ENCODE measurements around the gene ACOT12. TPM values are rescaled to one million over a fixed set of nuclear protein-coding genes. Genes with fewer than 3 reads are reported as not detected.

ACOT12 gene
- polyA plus RNA-seq, 1 donor from 2014 or later = not detected

DNA sequence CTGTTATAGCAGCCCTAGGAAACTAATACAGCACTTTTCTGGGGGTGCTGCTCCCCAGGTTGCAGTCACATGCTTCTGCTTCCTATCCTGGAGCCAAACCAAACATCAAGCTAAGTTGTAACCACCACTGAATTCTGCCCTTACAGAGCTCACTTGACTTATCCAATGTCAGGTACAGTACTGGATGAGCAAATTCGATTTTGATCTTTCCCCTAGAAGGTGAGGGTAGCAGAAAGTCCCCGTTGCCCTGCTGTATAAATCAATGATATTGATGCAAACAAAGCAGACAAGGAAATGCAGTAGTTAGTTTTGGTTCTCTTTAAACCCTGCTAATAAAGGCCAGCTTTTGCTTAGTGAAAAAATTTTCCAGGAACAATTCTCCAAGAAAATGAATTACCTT, 56.1 kb downstream of the ACOT12 start:
- Mint-ChIP-seq H3K4me1 (no peaks in the 10 kb centered on the region), H3K36me3 (no peaks in the 10 kb centered on the region), H3K27me3 (peaks cover 2% of the 10 kb centered on the region), H3K27ac (no peak overlapping the region), H3K9me3 (peaks cover 0 to 2% (median 0%) of the 10 kb centered on the region in 3 donors), H3K4me3 (no peak overlapping the region)

DNA sequence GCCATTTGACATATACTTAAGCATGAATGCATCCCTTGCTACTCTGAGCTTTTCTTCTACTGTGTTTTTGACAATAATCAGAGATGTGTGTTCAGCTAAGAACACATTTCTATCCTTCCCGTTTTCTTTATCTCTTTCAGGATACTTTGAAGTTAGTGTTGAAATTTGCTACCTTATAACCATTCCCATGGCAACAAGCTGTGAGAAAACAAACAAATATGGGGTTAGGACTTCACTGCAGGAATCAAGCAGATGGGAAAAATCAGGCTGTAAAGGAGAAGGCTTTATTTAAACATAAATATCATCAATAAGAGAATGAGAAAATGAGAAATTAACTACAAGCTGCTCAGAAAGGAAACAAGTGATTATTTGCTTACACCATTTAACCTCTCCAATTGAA, 57.4 kb downstream of the ACOT12 start:
- Mint-ChIP-seq H3K27ac (no peak overlapping the region), H3K27me3 (no peaks in the 10 kb centered on the region), H3K4me3 (no peak overlapping the region), H3K9me3 (peaks cover 0 to 2% (median 0%) of the 10 kb centered on the region in 3 donors), H3K36me3 (no peaks in the 10 kb centered on the region), H3K4me1 (no peaks in the 10 kb centered on the region)

DNA sequence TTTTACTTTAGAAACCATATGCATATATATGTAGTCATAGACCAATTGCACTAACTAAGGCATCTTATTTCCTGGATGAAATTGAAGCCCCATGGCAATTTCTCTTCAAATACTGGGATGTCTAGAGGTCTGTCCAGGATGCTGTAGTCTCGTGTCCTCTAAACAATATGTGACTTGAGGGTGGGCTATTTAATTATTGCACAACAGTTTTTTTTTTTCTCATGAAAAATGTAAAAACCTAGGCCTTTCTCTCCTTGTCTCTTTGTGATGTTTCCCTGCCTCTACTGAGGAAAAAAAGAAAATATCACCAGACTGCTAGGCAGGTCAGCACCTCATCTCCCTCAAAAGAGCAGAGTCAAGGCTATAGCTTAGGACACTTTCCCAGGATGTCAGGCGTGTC, 58.0 kb downstream of the ACOT12 start:
- Mint-ChIP-seq H3K4me1 (no peaks in the 10 kb centered on the region), H3K9me3 (peaks cover 0 to 2% (median 0%) of the 10 kb centered on the region in 3 donors), H3K36me3 (no peaks in the 10 kb centered on the region), H3K27ac (no peak overlapping the region), H3K4me3 (no peak overlapping the region), H3K27me3 (no peaks in the 10 kb centered on the region)

DNA sequence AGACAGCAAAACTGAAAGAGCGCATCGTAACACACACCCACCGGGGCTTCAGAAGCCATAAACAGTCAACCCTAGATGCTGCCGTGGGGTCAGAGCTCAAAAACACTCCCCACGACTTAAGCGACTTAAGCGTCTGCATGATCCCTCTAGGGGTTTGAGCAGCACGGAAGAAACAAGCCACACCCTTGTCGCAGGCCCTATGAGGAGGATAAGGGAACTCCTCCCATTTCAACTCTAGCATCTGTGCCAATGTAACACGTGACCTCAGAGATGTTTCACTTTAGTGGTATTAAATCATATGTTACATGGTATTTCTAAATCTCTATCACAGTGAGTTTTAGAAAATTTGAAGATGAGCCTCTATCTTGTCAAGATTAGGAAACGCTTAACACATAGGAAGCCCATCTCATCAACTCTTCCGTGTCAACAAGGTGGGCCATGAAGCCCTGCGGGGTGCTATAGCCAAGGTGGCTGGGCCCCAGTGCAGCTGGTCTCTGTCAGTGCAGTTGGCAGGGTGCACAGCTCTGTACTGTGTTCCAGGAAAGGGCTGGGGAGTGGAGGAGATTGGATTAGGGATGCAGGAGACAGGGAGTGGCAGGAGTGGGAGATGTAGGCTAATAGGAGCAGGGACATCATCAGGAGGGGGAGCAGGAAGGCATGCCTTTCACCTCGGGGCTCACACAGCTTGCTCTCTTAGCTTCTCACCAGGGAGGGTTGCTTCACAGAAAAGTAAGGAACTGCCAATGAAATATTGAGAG, 59.5 kb downstream of the ACOT12 start:
- Mint-ChIP-seq H3K27ac (no peak overlapping the region), H3K27me3 (no peaks in the 10 kb centered on the region), H3K4me1 (no peaks in the 10 kb centered on the region), H3K9me3 (peaks cover 0 to 2% (median 0%) of the 10 kb centered on the region in 3 donors), H3K4me3 (no peak overlapping the region), H3K36me3 (no peaks in the 10 kb centered on the region)

DNA sequence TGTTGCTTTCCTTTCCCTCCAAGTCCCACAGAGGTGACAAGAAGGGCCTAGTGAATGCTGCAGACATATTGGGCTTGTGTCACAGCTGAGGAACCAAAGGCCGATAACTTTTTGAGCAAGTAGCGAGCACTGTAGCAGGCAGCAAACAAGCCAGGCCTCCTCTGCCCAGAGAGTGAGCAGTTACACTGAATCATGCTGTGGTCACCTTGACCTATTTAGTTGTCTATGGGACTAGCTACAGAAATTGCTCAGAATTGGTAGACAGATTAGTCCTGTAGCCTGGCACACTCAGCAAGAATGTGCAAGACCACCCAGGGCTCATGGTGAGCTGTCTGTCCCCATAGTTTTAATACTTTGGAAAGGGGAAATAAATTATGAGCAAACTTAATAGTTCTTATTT, 67.4 kb downstream of the ACOT12 start:
- H3K4me3 Mint-ChIP-seq = no peak overlapping the region
- H3K27ac Mint-ChIP-seq = no peak overlapping the region
- no peaks in the 10 kb centered on the region for H3K4me1 Mint-ChIP-seq
- H3K27me3 Mint-ChIP-seq = peaks cover 2% of the 10 kb centered on the region
- no peaks in the 10 kb centered on the region for H3K9me3 Mint-ChIP-seq
- no peaks in the 10 kb centered on the region for H3K36me3 Mint-ChIP-seq

DNA sequence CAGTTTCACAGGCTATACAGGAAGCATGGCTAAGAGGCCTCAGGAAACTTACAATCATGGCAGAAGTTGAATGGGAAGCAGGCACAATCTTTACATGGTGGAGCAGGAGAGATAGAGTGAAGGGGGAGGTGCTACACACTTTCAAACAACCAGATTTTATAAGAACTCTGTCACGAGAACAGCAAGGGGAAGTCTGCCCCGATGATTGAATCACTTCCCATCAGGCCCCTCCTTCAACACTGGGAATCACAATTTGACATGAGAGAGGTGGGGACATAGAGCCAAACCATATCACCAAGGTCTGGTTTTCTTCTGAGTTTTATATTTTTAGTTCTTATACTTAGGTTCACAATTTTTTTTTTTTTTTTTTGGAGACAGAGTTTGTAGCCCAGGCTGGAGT, 76.4 kb downstream of the ACOT12 start:
- Mint-ChIP-seq H3K27ac (no peak overlapping the region), H3K27me3 (no peaks in the 10 kb centered on the region), H3K4me1 (peaks cover 0 to 5% (median 0%) of the 10 kb centered on the region in 3 donors), H3K4me3 (peak overlapping the region in 1 of 4 donors; percentile 8), H3K36me3 (peaks cover 2% of the 10 kb centered on the region), H3K9me3 (no peaks in the 10 kb centered on the region)

DNA sequence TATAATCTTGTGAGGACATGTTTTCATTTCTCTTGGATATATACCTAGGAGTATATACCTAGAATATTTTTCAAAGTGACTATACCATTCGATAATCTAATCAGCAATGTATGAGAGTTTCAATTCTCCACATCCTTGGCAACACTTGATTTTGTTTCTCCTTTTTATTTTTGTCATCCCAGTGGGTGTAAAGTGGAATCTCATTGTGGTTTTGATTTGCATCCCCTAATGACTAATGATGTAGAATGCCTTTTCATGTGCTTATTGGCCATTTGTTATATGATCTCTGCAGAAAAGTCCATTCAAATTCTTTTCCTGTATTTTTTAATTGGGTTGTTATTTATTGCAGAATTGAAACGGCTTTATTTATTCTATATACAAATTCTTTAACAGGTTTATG, 77.4 kb downstream of the ACOT12 start:
- Mint-ChIP-seq H3K27me3 (no peaks in the 10 kb centered on the region), H3K27ac (no peak overlapping the region), H3K9me3 (no peaks in the 10 kb centered on the region), H3K4me3 (no peak overlapping the region), H3K4me1 (peaks cover 0 to 5% (median 0%) of the 10 kb centered on the region in 3 donors), H3K36me3 (peaks cover 2% of the 10 kb centered on the region)

DNA sequence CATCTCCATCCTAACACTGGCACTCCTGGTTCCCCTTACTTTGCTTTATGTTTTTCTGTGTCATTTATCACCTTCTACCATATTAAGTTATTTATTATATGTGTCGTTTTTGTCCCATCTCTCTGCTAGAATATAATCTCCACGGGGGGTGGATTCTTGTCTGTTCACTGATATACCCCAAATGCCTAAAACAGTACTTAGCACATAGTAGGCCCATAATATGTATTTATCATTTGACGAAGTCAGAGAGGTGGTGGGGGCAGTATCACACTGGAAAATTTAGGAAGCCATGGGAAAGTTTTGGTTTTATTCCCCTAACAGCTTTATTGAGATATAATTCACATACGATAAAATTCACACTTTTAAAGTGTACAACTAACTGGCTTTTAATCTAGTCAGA, 78.1 kb downstream of the ACOT12 start:
- no peak overlapping the region for H3K4me3 Mint-ChIP-seq
- peaks cover 0 to 5% (median 0%) of the 10 kb centered on the region in 3 donors for H3K4me1 Mint-ChIP-seq
- no peaks in the 10 kb centered on the region for H3K27me3 Mint-ChIP-seq
- no peak overlapping the region for H3K27ac Mint-ChIP-seq
- no peaks in the 10 kb centered on the region for H3K9me3 Mint-ChIP-seq
- peaks cover 2% of the 10 kb centered on the region for H3K36me3 Mint-ChIP-seq

DNA sequence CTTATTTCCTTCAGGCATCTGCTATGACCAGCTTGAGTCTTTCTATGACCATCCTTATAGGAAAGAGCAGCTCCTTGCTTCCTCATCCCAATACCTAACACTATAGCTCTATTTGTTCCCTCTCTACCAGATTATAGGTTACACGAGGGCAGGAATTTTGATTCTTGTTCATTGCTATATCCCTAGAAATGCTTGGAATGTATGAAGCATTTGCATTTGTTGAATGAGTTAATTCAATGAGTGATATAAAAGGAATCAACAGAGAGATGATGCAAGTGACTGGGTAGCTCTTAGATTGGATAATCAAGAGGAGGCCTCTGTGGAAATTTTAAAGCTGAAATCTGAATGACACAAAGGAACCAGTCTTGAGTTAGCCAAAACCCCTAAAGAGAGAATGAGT, 78.6 kb downstream of the ACOT12 start:
- H3K36me3 Mint-ChIP-seq = peaks cover 2% of the 10 kb centered on the region
- H3K4me3 Mint-ChIP-seq = no peak overlapping the region
- H3K4me1 Mint-ChIP-seq = peaks cover 0 to 5% (median 0%) of the 10 kb centered on the region in 3 donors
- H3K9me3 Mint-ChIP-seq = no peaks in the 10 kb centered on the region
- H3K27me3 Mint-ChIP-seq = no peaks in the 10 kb centered on the region
- H3K27ac Mint-ChIP-seq = no peak overlapping the region

DNA sequence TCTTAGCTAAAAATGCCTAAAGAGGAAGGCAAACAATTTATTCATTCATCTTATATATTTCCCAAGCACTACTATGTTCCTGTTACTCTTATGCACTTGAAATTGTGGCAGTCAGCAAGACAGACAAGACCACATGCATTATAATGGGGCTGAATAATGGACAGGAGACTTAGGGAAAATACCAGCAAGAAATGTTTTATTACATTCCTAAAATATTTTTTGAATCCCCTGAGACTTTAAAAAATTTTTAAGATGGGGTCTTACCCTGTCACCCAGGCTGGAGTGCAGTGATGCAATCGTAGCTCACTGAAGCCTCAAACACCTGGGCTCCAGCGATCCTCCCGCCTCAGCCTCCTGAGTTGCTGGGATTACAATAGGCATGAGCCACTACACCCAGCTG, 79.4 kb downstream of the ACOT12 start:
- Mint-ChIP-seq H3K36me3 (peaks cover 4% of the 10 kb centered on the region), H3K4me3 (no peak overlapping the region), H3K4me1 (peaks cover 0 to 5% (median 0%) of the 10 kb centered on the region in 3 donors), H3K9me3 (no peaks in the 10 kb centered on the region), H3K27me3 (no peaks in the 10 kb centered on the region), H3K27ac (no peak overlapping the region)

DNA sequence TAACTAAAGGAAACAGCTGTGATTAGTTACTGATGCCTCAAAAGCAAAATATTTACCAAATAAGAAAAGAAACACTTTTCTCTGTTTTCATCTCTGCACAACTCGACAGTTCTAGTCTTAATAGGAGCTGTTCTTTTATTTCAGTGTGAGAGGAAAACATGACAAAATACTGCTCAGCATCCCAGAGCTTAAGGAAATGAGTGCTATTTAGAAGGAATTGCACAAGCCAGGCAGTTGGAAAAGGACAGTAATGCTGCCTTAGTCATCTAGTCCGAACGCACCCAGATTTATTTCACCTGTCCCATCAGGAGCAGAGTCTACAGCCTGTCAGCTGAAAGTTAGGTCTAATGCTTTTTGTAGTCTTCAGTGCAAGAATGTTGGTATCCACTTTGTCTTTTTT, 80.2 kb downstream of the ACOT12 start:
- Mint-ChIP-seq H3K4me3 (no peak overlapping the region), H3K27me3 (no peaks in the 10 kb centered on the region), H3K9me3 (no peaks in the 10 kb centered on the region), H3K36me3 (peaks cover 9% of the 10 kb centered on the region), H3K4me1 (peaks cover 0 to 5% (median 0%) of the 10 kb centered on the region in 3 donors), H3K27ac (no peak overlapping the region)

DNA sequence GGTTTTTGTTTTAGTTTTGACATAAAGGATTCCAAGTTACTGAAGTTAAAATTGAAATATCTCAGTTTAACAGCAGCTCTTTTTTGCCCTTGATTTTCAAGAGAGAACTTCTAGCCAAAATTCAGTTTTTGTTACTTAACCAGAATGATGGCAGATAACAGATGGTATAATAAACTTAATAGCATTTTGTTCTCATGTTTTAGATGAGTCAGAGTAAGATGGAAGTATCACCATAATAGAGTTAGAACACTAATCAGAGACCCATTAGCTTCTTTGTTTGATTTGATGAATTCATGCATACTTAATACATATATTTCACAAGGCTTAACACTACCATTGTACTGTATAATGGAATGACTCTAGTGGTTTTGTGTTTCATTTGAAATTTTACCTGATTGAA, 80.7 kb downstream of the ACOT12 start:
- Mint-ChIP-seq H3K4me1 (peaks cover 0 to 5% (median 0%) of the 10 kb centered on the region in 3 donors), H3K27me3 (no peaks in the 10 kb centered on the region), H3K9me3 (no peaks in the 10 kb centered on the region), H3K36me3 (peaks cover 9% of the 10 kb centered on the region), H3K27ac (no peak overlapping the region), H3K4me3 (no peak overlapping the region)

DNA sequence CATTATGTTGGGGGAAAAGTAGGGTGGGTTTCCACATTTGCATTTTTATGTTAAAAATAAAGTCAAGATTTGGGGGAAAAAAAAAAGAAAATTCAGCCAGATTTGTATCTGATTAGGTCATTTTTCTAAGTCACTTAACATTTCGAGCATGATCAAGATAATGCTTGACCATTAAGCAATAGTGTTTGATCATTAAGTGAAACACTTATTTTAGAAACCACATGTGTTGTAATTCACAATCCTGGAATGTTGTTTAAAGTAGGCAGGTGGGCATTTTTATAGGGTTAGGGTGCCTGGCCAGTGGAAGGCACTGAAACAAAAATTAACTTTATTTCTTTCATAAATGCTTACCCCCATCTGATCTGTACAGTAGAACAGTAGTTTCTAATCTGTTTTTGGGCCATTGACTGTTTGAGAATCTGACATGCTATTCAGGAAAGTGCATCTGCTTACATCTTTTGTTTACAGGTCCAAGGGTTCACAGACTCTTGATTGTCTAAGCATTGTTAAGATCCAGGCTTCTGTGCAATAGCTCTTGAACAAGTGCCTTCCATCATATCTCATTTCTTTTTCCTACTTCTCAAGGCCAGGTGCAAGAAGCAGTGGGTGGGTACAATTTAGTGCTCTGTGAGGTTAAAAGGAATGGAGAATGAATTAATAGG, 83.4 kb downstream of the ACOT12 start:
- Mint-ChIP-seq H3K27me3 (no peaks in the 10 kb centered on the region), H3K4me1 (peaks cover 0 to 3% (median 2%) of the 10 kb centered on the region in 3 donors), H3K27ac (no peak overlapping the region), H3K4me3 (no peak overlapping the region), H3K9me3 (no peaks in the 10 kb centered on the region), H3K36me3 (peaks cover 9% of the 10 kb centered on the region)

DNA sequence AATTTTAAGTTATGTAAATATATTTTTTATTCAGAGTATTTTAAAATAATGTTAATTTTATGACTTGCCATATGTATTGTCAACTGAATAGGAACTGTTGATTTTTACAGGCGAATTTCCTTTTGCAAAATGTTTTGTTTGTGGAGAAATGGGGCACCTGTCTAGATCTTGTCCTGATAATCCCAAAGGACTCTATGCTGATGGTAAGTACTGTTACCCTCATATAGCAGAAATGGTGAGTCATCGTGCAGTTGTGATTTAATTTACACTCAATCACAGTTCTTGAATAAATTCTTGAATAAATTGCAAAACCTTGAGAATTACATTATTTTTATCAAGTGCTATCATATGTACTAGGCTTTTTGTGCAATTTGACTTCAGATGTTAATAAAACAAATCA, 85.1 kb downstream of the ACOT12 start:
- Mint-ChIP-seq H3K4me1 (peaks cover 0 to 4% (median 3%) of the 10 kb centered on the region in 3 donors), H3K36me3 (peaks cover 11% of the 10 kb centered on the region), H3K27me3 (no peaks in the 10 kb centered on the region), H3K27ac (no peak overlapping the region), H3K9me3 (no peaks in the 10 kb centered on the region), H3K4me3 (no peak overlapping the region)

DNA sequence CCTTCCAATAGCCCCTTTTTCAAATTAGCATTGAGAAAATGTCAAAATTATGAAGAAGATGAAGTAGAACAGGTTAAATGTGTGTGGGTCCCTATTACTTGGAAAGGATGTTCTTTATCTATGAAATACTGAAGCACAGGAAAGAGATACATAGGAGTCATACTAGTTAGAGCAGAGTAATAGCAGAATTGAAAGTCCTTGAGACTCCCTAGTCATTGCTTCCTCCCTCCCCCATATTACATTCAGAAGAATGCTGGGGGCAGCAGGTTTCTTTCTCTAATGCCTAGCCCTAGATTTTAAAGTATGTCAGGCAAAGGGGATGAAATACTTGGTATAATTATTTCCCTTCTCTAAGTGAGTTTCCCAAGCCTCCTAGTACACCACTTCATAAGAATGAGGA, 88.1 kb downstream of the ACOT12 start:
- Mint-ChIP-seq H3K4me3 (peak overlapping the region in 1 of 4 donors; percentile 50), H3K9me3 (peaks cover 0 to 3% (median 0%) of the 10 kb centered on the region in 3 donors), H3K36me3 (peaks cover 12% of the 10 kb centered on the region), H3K27ac (no peak overlapping the region), H3K4me1 (peaks cover 5 to 15% (median 12%) of the 10 kb centered on the region in 3 donors), H3K27me3 (no peaks in the 10 kb centered on the region)

DNA sequence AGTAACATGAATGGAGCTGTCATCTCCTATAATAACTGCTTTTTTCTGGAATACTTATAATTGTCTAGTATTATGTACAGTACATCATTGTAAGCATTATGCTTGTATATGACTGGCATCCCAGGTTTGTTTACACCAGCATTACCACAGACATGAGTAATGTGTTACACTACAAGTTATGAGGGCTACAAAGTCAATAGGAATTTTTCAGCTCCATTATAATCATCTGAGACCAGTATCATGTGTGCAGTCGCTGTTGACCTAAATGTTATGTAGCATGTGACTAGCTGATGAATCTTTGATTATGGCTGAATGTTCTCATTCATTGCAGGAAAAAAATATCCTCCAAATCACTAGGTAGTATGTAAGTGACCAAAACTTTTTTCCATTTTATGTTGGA, 90.4 kb downstream of the ACOT12 start:
- H3K4me1 Mint-ChIP-seq = peaks cover 18 to 31% (median 26%) of the 10 kb centered on the region in 3 donors
- peaks cover 0 to 3% (median 0%) of the 10 kb centered on the region in 3 donors for H3K9me3 Mint-ChIP-seq
- H3K36me3 Mint-ChIP-seq = peaks cover 6% of the 10 kb centered on the region
- no peaks in the 10 kb centered on the region for H3K27me3 Mint-ChIP-seq
- H3K4me3 Mint-ChIP-seq = peak overlapping the region in 3 of 4 donors; percentile 2 to 67 (median 31)
- H3K27ac Mint-ChIP-seq = no peak overlapping the region
